Neural crest cell (in vitro differentiated cells): ENCODE measurements around the gene ADTRP. TPM values are rescaled to one million over a fixed set of nuclear protein-coding genes. Genes with fewer than 3 reads are reported as not detected.

ENCODE experiments used
- DNase-seq: peaks from one replicate; pipeline ENCODE4 v3.0.0; 2021; ENCODE audit warnings: low read depth, mixed read lengths, low spot score
- H3K27ac Mint-ChIP-seq: one replicate; pipeline ENCODE4 v1.8.0; 2021; ENCODE audit warnings: mild to moderate bottlenecking, mixed read lengths; ENCODE audit not compliant: unreplicated experiment
- H3K27me3 Mint-ChIP-seq: 2 replicates; pipeline ENCODE4 v1.8.0; 2021; ENCODE audit warnings: low read depth, mild to moderate bottlenecking, mixed read lengths
- H3K36me3 Mint-ChIP-seq: 2 replicates; pipeline ENCODE4 v1.8.0; 2021; ENCODE audit warnings: low read depth, mild to moderate bottlenecking, mixed read lengths
- H3K4me1 Mint-ChIP-seq: 2 replicates; pipeline ENCODE4 v1.8.0; 2021; ENCODE audit warnings: mixed read lengths
- H3K4me3 Mint-ChIP-seq: one replicate; pipeline ENCODE4 v1.8.0; 2021; ENCODE audit warnings: mild to moderate bottlenecking, mixed read lengths
- H3K9me3 Mint-ChIP-seq: 2 replicates; pipeline ENCODE4 v1.8.0; 2021; ENCODE audit warnings: mixed read lengths
- CTCF ChIP-seq: fragments of 200-600 bp; sonication (generic); conservative IDR thresholded peaks from 2 replicates; pipeline ENCODE4 v1.5.0; 2021; ENCODE audit warnings: antibody characterized with exemption, mild to moderate bottlenecking
- total RNA-seq: library from RNA; stranded (reverse); gene quantifications from 2 replicates; pipeline ENCODE4 v1.2.1, GENCODE V29; 2021

ADTRP gene
- total RNA-seq, 1 donor from 2014 or later = not detected

- DNase-seq = no peak
- Mint-ChIP-seq H3K27ac (no peak overlapping the region), H3K36me3 (no peaks in the 10 kb centered on the region), H3K27me3 (no peaks in the 10 kb centered on the region), H3K4me1 (peaks cover under 1% of the 10 kb centered on the region), H3K9me3 (no peaks in the 10 kb centered on the region), H3K4me3 (no peak overlapping the region)
- TF ChIP-seq CTCF = no peak
Measured at GRCh38 chr6:11773581-11773980, 5.0 kb downstream of the ADTRP start.

DNA sequence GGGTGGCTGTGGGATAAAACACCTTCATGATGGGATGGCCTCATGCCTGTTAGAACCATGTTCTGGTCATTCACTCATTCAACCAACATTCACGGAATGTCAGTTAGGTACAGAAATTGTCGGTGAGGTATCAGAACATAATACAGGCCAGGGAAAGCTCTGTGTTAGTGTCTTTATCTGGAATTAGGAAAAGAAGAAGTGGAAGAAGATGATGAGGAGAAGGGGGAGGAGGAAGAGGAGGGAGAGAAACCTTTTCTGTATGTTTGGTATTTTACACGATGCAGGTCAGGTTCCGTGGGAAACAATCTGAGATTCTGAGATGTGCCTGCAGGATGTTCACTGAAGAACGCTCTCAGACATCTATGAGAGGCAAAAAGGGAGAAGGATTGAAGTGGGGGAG is 5.6 kb downstream of the ADTRP start:
- Mint-ChIP-seq H3K27ac (no peak overlapping the region), H3K36me3 (no peaks in the 10 kb centered on the region), H3K9me3 (no peaks in the 10 kb centered on the region), H3K4me1 (no peaks in the 10 kb centered on the region), H3K27me3 (no peaks in the 10 kb centered on the region), H3K4me3 (no peak overlapping the region)
- DNase-seq = no peak
- no peak for TF ChIP-seq CTCF

DNA sequence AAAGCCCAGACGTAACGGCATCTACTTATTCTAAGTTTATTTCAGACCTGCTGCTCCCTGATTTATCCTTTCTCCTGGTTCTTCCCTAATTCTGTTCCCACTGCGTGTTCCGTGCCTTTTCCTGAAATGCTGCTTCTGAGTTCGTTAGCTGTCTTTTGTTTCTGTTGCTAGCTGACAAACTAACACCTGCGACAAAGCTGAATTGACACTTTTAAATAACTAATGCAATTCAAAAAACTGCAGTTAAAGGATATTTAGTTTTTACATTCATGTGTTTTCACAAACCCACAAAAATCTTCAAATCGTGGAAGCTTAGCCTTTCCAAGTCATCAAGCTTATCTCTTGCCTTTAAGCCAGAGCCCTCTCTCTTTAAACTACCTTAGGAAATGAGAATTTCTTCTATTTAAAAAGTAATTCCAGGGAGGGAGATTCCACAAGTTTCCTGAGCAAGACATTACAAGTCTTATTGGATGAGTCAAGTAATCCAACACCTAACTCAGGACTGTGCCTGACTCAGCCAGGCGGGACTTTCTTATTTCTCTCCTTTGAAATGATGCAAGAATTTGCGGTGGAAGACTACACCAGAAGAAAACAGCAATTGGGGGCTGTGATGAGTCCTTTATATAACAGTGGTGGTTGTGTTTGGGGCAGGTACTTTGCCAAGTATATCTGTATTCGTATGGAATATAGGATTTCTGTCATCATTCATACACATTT is 6.3 kb downstream of the ADTRP start:
- no peaks in the 10 kb centered on the region for H3K4me1 Mint-ChIP-seq
- TF ChIP-seq CTCF = no peak
- H3K9me3 Mint-ChIP-seq = no peaks in the 10 kb centered on the region
- H3K27me3 Mint-ChIP-seq = no peaks in the 10 kb centered on the region
- H3K4me3 Mint-ChIP-seq = no peak overlapping the region
- H3K36me3 Mint-ChIP-seq = no peaks in the 10 kb centered on the region
- DNase-seq = no peak
- no peak overlapping the region for H3K27ac Mint-ChIP-seq

GRCh38 chr6:11771473-11772048 is 7.0 kb downstream of the ADTRP start:
- H3K4me3 Mint-ChIP-seq = no peak overlapping the region

More at GRCh38 chr6:11771473-11772048, 7.0 kb downstream of the ADTRP start:
- DNase-seq = no peak
- no peak for TF ChIP-seq CTCF
- Mint-ChIP-seq H3K36me3 (no peaks in the 10 kb centered on the region), H3K27ac (peak overlapping the region; percentile 14), H3K9me3 (no peaks in the 10 kb centered on the region), H3K4me1 (no peaks in the 10 kb centered on the region), H3K27me3 (no peaks in the 10 kb centered on the region)
